ENCODE measurements around the gene LZTS2.

- no peak for TF ChIP-seq CTCF (IDR thresholded peaks at IDR 0.05)
- TF ChIP-seq POLR2A (IDR thresholded peaks at IDR 0.05): no peak
Measured at GRCh38 chr10:101021692-101022251, 22.2 kb downstream of the LZTS2 start.
